SH-SY5Y (cell line): ENCODE data around the gene POT1.

Experiments used
- GATA2 ChIP-seq: IDR thresholded peaks from 2 replicates; pipeline ENCODE4 v1.6.1; 2011; ENCODE audit warnings: mild to moderate bottlenecking, low read depth, low read length
- GATA3 ChIP-seq: IDR thresholded peaks from 2 replicates; pipeline ENCODE4 v1.6.1; 2011; ENCODE audit warnings: low read depth, mild to moderate bottlenecking, low read length, moderate library complexity

DNA sequence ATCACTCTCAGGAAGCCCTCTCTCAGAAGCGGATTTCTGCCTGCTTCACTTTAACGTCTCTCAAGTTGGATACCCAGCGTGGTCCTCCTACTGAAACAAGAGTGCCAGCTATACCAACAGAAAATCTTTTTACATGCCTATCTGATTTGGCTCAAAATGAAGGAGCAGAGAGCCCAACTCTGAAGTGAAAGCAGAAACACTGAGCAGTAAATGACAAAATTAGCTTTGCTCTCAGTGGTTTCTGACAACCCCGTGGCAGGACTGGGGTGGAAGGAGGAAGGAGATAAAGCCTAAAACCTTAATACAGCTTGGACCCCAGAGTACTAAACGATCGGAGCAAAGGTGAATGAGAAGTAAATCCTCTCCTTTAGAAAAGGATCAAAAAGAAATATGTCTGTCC lies 139.0 kb downstream of the POT1 start:
- TF ChIP-seq GATA2 (no peak), GATA3 (no peak)
